H9 (cell line): ENCODE results near the gene UNC5C. TPM values are rescaled to one million over a fixed set of nuclear protein-coding genes. Genes with fewer than 3 reads are reported as not detected.

Experiments
- DNase-seq: peaks from one replicate; pipeline ENCODE4 v3.0.0-alpha.2; 2017
- H2AFZ ChIP-seq: one replicate; pipeline ENCODE4 v1.6.1; 2013; ENCODE audit warnings: mild to moderate bottlenecking, low read length, control low read depth, moderate library complexity
- H2AK5ac ChIP-seq: 2 replicates; pipeline ENCODE4 v1.6.1; 2013; ENCODE audit warnings: low read length, control low read depth, mixed read lengths; ENCODE audit not compliant: insufficient read length
- H2BK120ac ChIP-seq: one replicate; pipeline ENCODE4 v1.6.1; 2013; ENCODE audit warnings: low read depth, mild to moderate bottlenecking, low read length, control low read depth, inconsistent platforms; ENCODE audit not compliant: poor library complexity, severe bottlenecking
- H2BK12ac ChIP-seq: 2 replicates; pipeline ENCODE4 v1.6.1; 2013; ENCODE audit warnings: low read length, control low read depth, mixed read lengths, low read depth; ENCODE audit not compliant: insufficient read length
- H2BK15ac ChIP-seq: 2 replicates; pipeline ENCODE4 v1.6.1; 2013; ENCODE audit warnings: low read depth, low read length, control low read depth
- H2BK20ac ChIP-seq: one replicate; pipeline ENCODE4 v1.6.1; 2013; ENCODE audit warnings: low read depth, mild to moderate bottlenecking, low read length, control low read depth, inconsistent platforms; ENCODE audit not compliant: poor library complexity, severe bottlenecking
- H2BK5ac ChIP-seq: 2 replicates; pipeline ENCODE4 v1.6.1; 2013; ENCODE audit warnings: low read length, control low read depth, mixed read lengths; ENCODE audit not compliant: insufficient read length
- H3K14ac ChIP-seq: 2 replicates; pipeline ENCODE4 v1.6.1; 2013; ENCODE audit warnings: low read length, control low read depth; ENCODE audit not compliant: insufficient read depth
- H3K18ac ChIP-seq: 2 replicates; pipeline ENCODE4 v1.6.1; 2013; ENCODE audit warnings: low read depth, mild to moderate bottlenecking, mixed read lengths, low read length, control low read depth; ENCODE audit not compliant: insufficient read length
- H3K23ac ChIP-seq: 2 replicates; pipeline ENCODE4 v1.6.1; 2013; ENCODE audit warnings: low read length, control low read depth, mixed read lengths, low read depth; ENCODE audit not compliant: insufficient read length
- H3K23me2 ChIP-seq: 2 replicates; pipeline ENCODE4 v1.6.1; 2013; ENCODE audit warnings: low read depth, mild to moderate bottlenecking, mixed read lengths, low read length, control low read depth; ENCODE audit not compliant: insufficient read length, poor library complexity, severe bottlenecking
- H3K27ac ChIP-seq: 2 replicates; pipeline ENCODE4 v1.5.1; 2013; ENCODE audit warnings: low read length, control low read depth, mixed read lengths, low read depth; ENCODE audit not compliant: insufficient read length
- H3K27me3 ChIP-seq: 2 replicates; pipeline ENCODE4 v1.6.1; 2013; ENCODE audit warnings: low read length, control low read depth, inconsistent platforms; ENCODE audit not compliant: insufficient read depth
- H3K4ac ChIP-seq: 2 replicates; pipeline ENCODE4 v1.6.1; 2013; ENCODE audit warnings: low read depth, mild to moderate bottlenecking, control low read depth, inconsistent platforms, low read length, moderate library complexity
- H3K4me1 ChIP-seq: 2 replicates; pipeline ENCODE4 v1.6.1; 2013; ENCODE audit warnings: low read length, control low read depth, inconsistent platforms; ENCODE audit not compliant: insufficient read depth
- H3K4me2 ChIP-seq: 2 replicates; pipeline ENCODE4 v1.6.1; 2013; ENCODE audit warnings: low read length, control low read depth, mixed read lengths; ENCODE audit not compliant: insufficient read length, insufficient read depth
- H3K56ac ChIP-seq: 2 replicates; pipeline ENCODE4 v1.6.1; 2013; ENCODE audit warnings: low read depth, mild to moderate bottlenecking, mixed read lengths, low read length, control low read depth; ENCODE audit not compliant: insufficient read length
- H3K79me1 ChIP-seq: 2 replicates; pipeline ENCODE4 v1.6.1; 2013; ENCODE audit warnings: low read depth, mild to moderate bottlenecking, moderate library complexity, low read length, control low read depth, inconsistent platforms; ENCODE audit not compliant: insufficient read depth, poor library complexity, severe bottlenecking
- H3K79me2 ChIP-seq: 2 replicates; pipeline ENCODE4 v1.6.1; 2013; ENCODE audit warnings: low read length, control low read depth, inconsistent platforms; ENCODE audit not compliant: insufficient read depth
- H3K9ac ChIP-seq: 2 replicates; pipeline ENCODE4 v1.6.1; 2013; ENCODE audit warnings: low read length, control low read depth, mixed read lengths; ENCODE audit not compliant: insufficient read length; ENCODE audit errors: extremely low read depth
- H3K9me3 ChIP-seq: one replicate; pipeline ENCODE4 v1.6.1; 2013; ENCODE audit warnings: low read depth, low read length, inconsistent platforms; ENCODE audit not compliant: control insufficient read depth
- H3T11ph ChIP-seq: one replicate; pipeline ENCODE4 v1.6.1; 2013; ENCODE audit warnings: mild to moderate bottlenecking, low read length, control low read depth, inconsistent platforms
- H4K20me1 ChIP-seq: one replicate; pipeline ENCODE4 v1.6.1; 2013; ENCODE audit not compliant: control insufficient read depth, insufficient read length, insufficient read depth
- H4K5ac ChIP-seq: 2 replicates; pipeline ENCODE4 v1.6.1; 2013; ENCODE audit warnings: low read depth, mild to moderate bottlenecking, mixed read lengths, low read length, control low read depth; ENCODE audit not compliant: insufficient read length
- H4K8ac ChIP-seq: replicated peaks from 2 replicates; pipeline ENCODE4 v1.6.1; 2013; ENCODE audit warnings: low read length, control low read depth, mixed read lengths, low read depth; ENCODE audit not compliant: insufficient read length
- H4K91ac ChIP-seq: 2 replicates; pipeline ENCODE4 v1.6.1; 2013; ENCODE audit warnings: low read depth, mild to moderate bottlenecking, moderate library complexity, mixed read lengths, low read length, control low read depth; ENCODE audit not compliant: insufficient read length
- H3K27ac Mint-ChIP-seq, 3 experiments: 2 replicates in 2 of 3; 3 replicates in 1 of 3; pipeline ENCODE4 v1.8.0; 2020 to 2021; ENCODE audit warnings: mixed read lengths in 3 of 3, mild to moderate bottlenecking in 1 of 3, moderate library complexity in 1 of 3
- H3K27me3 Mint-ChIP-seq: 2 replicates; pipeline ENCODE4 v1.8.0; 2021; ENCODE audit warnings: low read depth, mild to moderate bottlenecking, moderate library complexity, mixed read lengths
- H3K36me3 Mint-ChIP-seq, 3 experiments: 2 replicates in 2 of 3; 3 replicates in 1 of 3; pipeline ENCODE4 v1.8.0; 2020 to 2021; ENCODE audit warnings: low read depth in 3 of 3, mixed read lengths in 3 of 3; ENCODE audit not compliant: insufficient read depth in 1 of 3
- H3K4me1 Mint-ChIP-seq, 2 experiments: 2 replicates each; pipeline ENCODE4 v1.8.0; 2020; ENCODE audit warnings: mixed read lengths in 2 of 2
- H3K4me3 Mint-ChIP-seq, 2 experiments: 2 replicates in 1 of 2; 3 replicates in 1 of 2; pipeline ENCODE4 v1.8.0; 2020 to 2021; ENCODE audit warnings: mild to moderate bottlenecking in 2 of 2, mixed read lengths in 2 of 2, moderate library complexity in 1 of 2
- H3K9me3 Mint-ChIP-seq, 2 experiments: 2 replicates in 1 of 2; 3 replicates in 1 of 2; pipeline ENCODE4 v1.8.0; 2020; ENCODE audit warnings: mild to moderate bottlenecking in 2 of 2, mixed read lengths in 2 of 2, moderate library complexity in 1 of 2
- CTCF ChIP-seq: fragments of 200-600 bp; sonication (generic); conservative IDR thresholded peaks from 3 replicates; pipeline ENCODE4 v1.8.0; 2021; ENCODE audit warnings: antibody characterized with exemption, mild to moderate bottlenecking
- WGBS: extraction: QIAGEN DNeasy Blood & Tissue Kit; methylation state at CpG from one replicate; pipeline ENCODE4 v1.1.7; 2013; ENCODE audit warnings: missing lambda C conversion rate, low lambda C conversion rate, mixed read lengths; ENCODE audit not compliant: insufficient read length; ENCODE audit errors: extremely low coverage; 5-methylcytosine and 5-hydroxymethylcytosine counted together
- total RNA-seq: library from RNA; stranded (reverse); gene quantifications from 2 replicates; pipeline ENCODE4 v1.2.1, GENCODE V29; 2021

The UNC5C gene
- total RNA-seq, 1 experiment from 2014 or later: not detected

DNA sequence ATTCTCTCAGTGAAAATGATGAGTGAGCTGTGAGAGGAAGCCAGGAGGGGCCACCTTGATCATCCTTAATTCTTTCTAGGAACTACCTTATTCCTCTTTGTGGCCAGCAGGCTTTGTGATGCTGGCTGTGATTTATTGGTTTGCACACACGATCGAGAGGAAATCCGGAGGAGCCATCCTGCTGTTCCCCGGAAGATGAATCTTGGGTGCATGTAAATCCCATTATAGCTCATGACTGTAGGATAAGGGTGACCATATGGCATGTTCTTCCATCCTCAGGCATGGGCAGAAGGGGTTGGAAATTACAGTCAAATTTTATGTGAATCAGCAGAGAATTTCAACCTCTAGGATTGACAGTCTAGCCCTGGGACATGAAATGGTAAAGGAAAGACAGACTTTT, 254.5 kb downstream of the UNC5C start:
- Mint-ChIP-seq H3K4me3 (no peak overlapping the region), H3K36me3 (peaks cover 0 to 4% (median 2%) of the 10 kb centered on the region in 3 experiments; a peak in 2 of 7 replicates), H3K4me1 (peaks cover 0 to 3% of the 10 kb centered on the region in 2 experiments; a peak in 1 of 4 replicates), H3K27me3 (no peaks in the 10 kb centered on the region; the same call in 1 of the 2 replicates), H3K9me3 (no peaks in the 10 kb centered on the region; a peak in 3 of 5 replicates), H3K27ac (no peak overlapping the region)
- Histone ChIP-seq H2AK5ac (no peak overlapping the region), H2BK120ac (no peak overlapping the region), H2BK20ac (no peak overlapping the region), H3K56ac (no peak overlapping the region), H2BK12ac (no peak overlapping the region), H3K79me1 (no peaks in the 10 kb centered on the region), H4K8ac (no peak overlapping the region), H3K9me3 (no peaks in the 10 kb centered on the region), H3K27ac (no peak overlapping the region), H3K79me2 (no peaks in the 10 kb centered on the region), H3K9ac (no peak overlapping the region), H3K4me1 (no peaks in the 10 kb centered on the region), H3K23ac (no peak overlapping the region), H3K4ac (no peak overlapping the region), H3K23me2 (no peaks in the 10 kb centered on the region), H4K5ac (no peak overlapping the region), H3T11ph (no peak overlapping the region), H2BK5ac (no peak overlapping the region), H2AFZ (no peak overlapping the region), H4K20me1 (no peaks in the 10 kb centered on the region), H3K4me2 (no peak overlapping the region), H3K18ac (no peak overlapping the region), H3K14ac (no peak overlapping the region), H2BK15ac (no peak overlapping the region), H3K27me3 (no peaks in the 10 kb centered on the region), H4K91ac (no peak overlapping the region)
- no peak for DNase-seq
- TF ChIP-seq CTCF: no peak
- WGBS: no CpG with 5 or more reads among the region's 4 CpGs
